HG02852 (cell line): ENCODE results near the gene SMOC1.

Experiments used
- ATAC-seq: cut with Tn5 transposase; IDR thresholded peaks from one replicate; pipeline ENCODE4 v1.9.1; 2021; ENCODE audit warnings: mild to moderate bottlenecking, moderate library complexity; ENCODE audit not compliant: unreplicated experiment

Gene SMOC1

GRCh38 chr14:69879175-69880043, at the start of gene SMOC1:
Gene SMOC1, plus strand, starts transcription at chr14:69879416. Its CDS starts 263 bp downstream, at chr14:69879679.
- no peak for ATAC-seq

- ATAC-seq = no peak
These were observed 40.3 kb upstream of the SMOC1 start for GRCh38 chr14:69838881-69839416.

- ATAC-seq = no peak
These were observed 39.6 kb upstream of the SMOC1 start for GRCh38 chr14:69839661-69840060.

- ATAC-seq = no peak
These were observed 37.6 kb upstream of the SMOC1 start for GRCh38 chr14:69841656-69842055.

- ATAC-seq = no peak
These were observed 36.4 kb upstream of the SMOC1 start for GRCh38 chr14:69842686-69843420.

GRCh38 chr14:69844171-69844570, 35.0 kb upstream of the SMOC1 start:
- ATAC-seq = no peak

- no peak for ATAC-seq
These were observed 34.1 kb upstream of the SMOC1 start for GRCh38 chr14:69845050-69845581.

GRCh38 chr14:69845787-69846186, 33.4 kb upstream of the SMOC1 start:
- ATAC-seq = no peak

- ATAC-seq = no peak
These were observed 31.1 kb upstream of the SMOC1 start for GRCh38 chr14:69848156-69848555.

- ATAC-seq = no peak
These were observed 30.3 kb upstream of the SMOC1 start for GRCh38 chr14:69848903-69849391.

GRCh38 chr14:69850086-69850735, 29.0 kb upstream of the SMOC1 start:
- no peak for ATAC-seq

GRCh38 chr14:69850736-69851112, 28.5 kb upstream of the SMOC1 start:
- ATAC-seq = no peak

GRCh38 chr14:69852531-69853321, 26.5 kb upstream of the SMOC1 start:
- ATAC-seq = no peak

GRCh38 chr14:69853774-69854173, 25.4 kb upstream of the SMOC1 start:
- ATAC-seq = no peak

GRCh38 chr14:69854598-69854997, 24.6 kb upstream of the SMOC1 start:
- ATAC-seq = no peak

GRCh38 chr14:69855180-69855832, 23.9 kb upstream of the SMOC1 start:
- ATAC-seq = no peak

GRCh38 chr14:69858801-69859200, 20.4 kb upstream of the SMOC1 start:
- no peak for ATAC-seq

- no peak for ATAC-seq
These were observed 19.6 kb upstream of the SMOC1 start for GRCh38 chr14:69859591-69859990.

GRCh38 chr14:69860221-69860620, 19.0 kb upstream of the SMOC1 start:
- ATAC-seq = no peak
